Activated B cell treated with CpG ODN at 0.5 μM for 24 hours (primary cell): Measurements from ENCODE around the gene STARD5. TPM values are rescaled to one million over a fixed set of nuclear protein-coding genes. Genes with fewer than 3 reads are reported as not detected.

ENCODE experiments used
- ATAC-seq: fragments of 200-7000 bp; cut with Tn5 transposase; one replicate; pipeline ENCODE4 v1.10.0; 2021; ENCODE audit warnings: low read depth, mild to moderate bottlenecking, moderate library complexity
- CTCF ChIA-PET: fragments of 350-600 bp; sonication (Branson Sonifier 250); formaldehyde crosslinking; loops from one replicate; lab custom pipeline; 2021; ENCODE audit warnings: antibody characterized with exemption; lab: Charles Lee
- POLR2A ChIA-PET: fragments of 350-600 bp; sonication (Branson Sonifier 250); formaldehyde crosslinking; loops from one replicate; lab custom pipeline; 2021; ENCODE audit warnings: antibody characterized with exemption; lab: Charles Lee
- DNase-seq: peaks from one replicate; pipeline ENCODE4 v3.0.0; 2022
- H3K27ac Mint-ChIP-seq: one replicate; pipeline ENCODE4 v1.8.0; 2020; ENCODE audit warnings: mixed read lengths
- H3K27me3 Mint-ChIP-seq: one replicate; pipeline ENCODE4 v1.8.0; 2021; ENCODE audit warnings: mixed read lengths
- H3K36me3 Mint-ChIP-seq: one replicate; pipeline ENCODE4 v1.8.0; 2021; ENCODE audit warnings: low read depth, mixed read lengths
- H3K4me1 Mint-ChIP-seq: one replicate; pipeline ENCODE4 v1.8.0; 2021; ENCODE audit warnings: mixed read lengths
- H3K4me3 Mint-ChIP-seq: one replicate; pipeline ENCODE4 v1.8.0; 2020; ENCODE audit warnings: mild to moderate bottlenecking, mixed read lengths
- H3K9me3 Mint-ChIP-seq: one replicate; pipeline ENCODE4 v1.8.0; 2020; ENCODE audit warnings: mixed read lengths
- CTCF ChIP-seq: fragments of 200-600 bp; IDR thresholded peaks from one replicate; pipeline ENCODE4 v1.8.0; 2022; ENCODE audit warnings: antibody characterized with exemption, mild to moderate bottlenecking
- intact Hi-C: fragments of 100-400 bp; cut with micrococcal nuclease; formaldehyde crosslinking; loops from one replicate; pipeline ENCODE4 v1.15.1; 2024
- total RNA-seq: library from RNA; stranded (reverse); gene quantifications from 2 replicates; pipeline ENCODE4 v1.2.3, GENCODE V29; 2022

Gene STARD5
- total RNA-seq, 1 donor from 2014 or later, result 14.3 TPM

DNA sequence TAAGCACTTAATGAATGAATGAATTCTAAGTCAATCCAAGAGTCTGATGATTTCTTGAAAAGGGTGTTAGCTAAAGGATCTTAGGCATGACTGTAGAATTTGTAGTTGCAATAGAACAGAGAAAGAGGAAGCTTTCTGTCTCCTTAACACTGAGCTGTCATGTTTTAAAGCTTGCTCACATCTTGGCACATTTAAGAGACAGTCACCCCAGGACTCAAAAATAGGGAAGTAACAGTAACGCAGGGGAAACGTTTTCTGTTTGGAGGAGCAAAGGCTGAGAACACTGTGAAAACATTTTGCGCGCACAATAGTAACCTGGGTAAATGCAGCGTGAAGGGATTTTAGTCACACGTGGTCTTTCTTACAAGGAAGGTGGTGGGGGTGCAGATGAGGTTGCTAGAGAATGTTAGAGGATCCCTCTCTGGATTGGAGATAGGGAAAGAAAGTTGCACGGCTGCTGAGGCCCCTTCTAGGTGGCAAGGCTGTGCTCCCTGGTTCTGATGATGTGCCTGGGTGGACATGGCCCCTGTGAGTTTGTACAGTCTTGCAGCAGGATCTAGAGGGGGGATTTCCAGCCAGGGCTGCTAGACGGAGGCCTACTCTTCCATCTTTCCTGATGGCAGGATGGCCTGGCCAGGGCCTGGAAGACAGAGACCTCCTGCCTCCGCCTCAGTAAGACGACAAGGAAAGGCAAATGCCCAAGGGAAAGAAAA, 12.0 kb downstream of the STARD5 start:
- peak overlapping the region; percentile 50 for H3K4me3 Mint-ChIP-seq
- POLR2A ChIA-PET, result interaction anchor here (0.9 to 14.0 kb wide), 7 partner anchors 10 to 1228 kb away, joined by 3 to 631 read pairs (median 4); partner anchors contain the start of genes RPS17 and STARD5
- peaks cover 85% of the 10 kb centered on the region for H3K4me1 Mint-ChIP-seq
- peak overlapping the region; percentile 94 for H3K27ac Mint-ChIP-seq
- TF ChIP-seq CTCF, result no peak
- H3K36me3 Mint-ChIP-seq, result peaks cover 84% of the 10 kb centered on the region
- no peaks in the 10 kb centered on the region for H3K27me3 Mint-ChIP-seq
- intact Hi-C loops, result loop anchor here (1.0 kb wide), 4 partner anchors 10 to 37 kb away; partner anchors contain the start of gene STARD5
- H3K9me3 Mint-ChIP-seq, result no peaks in the 10 kb centered on the region
- ATAC-seq (peak; percentile 86), DNase-seq (no peak)
- CTCF ChIA-PET, result interaction anchor here (0.8 to 1.8 kb wide), 13 partner anchors 10 to 200 kb away, joined by 3 to 17 read pairs (median 5); no protein-coding TSS in a partner anchor

- Mint-ChIP-seq H3K36me3 (peaks cover 92% of the 10 kb centered on the region), H3K27me3 (no peaks in the 10 kb centered on the region)
- no peak for ATAC-seq
Measured at GRCh38 chr15:81310480-81310879, 13.5 kb downstream of the STARD5 start.

GRCh38 chr15:81309647-81310450, 14.1 kb downstream of the STARD5 start:
- TF ChIP-seq CTCF, result no peak
- no peak for ATAC-seq
- Mint-ChIP-seq H3K4me3 (no peak overlapping the region), H3K9me3 (no peaks in the 10 kb centered on the region), H3K4me1 (peaks cover 83% of the 10 kb centered on the region), H3K36me3 (peaks cover 94% of the 10 kb centered on the region), H3K27ac (peak overlapping the region; percentile 94), H3K27me3 (no peaks in the 10 kb centered on the region)
- intact Hi-C loops, result no loop called here
- ChIA-PET POLR2A (interaction anchor here (1.4 to 14.0 kb wide), 3 partner anchors 14 to 23 kb away, joined by 7 to 631 read pairs (median 14); partner anchors contain the start of gene STARD5), CTCF (interaction anchor here (0.7 to 1.5 kb wide), 3 partner anchors 18 to 43 kb away, joined by 3 to 5 read pairs (median 3); no protein-coding TSS in a partner anchor)
- DNase-seq, result no peak

More at GRCh38 chr15:81310480-81310879, 13.5 kb downstream of the STARD5 start:
- intact Hi-C loops, result no loop called here
- Mint-ChIP-seq H3K4me1 (peaks cover 84% of the 10 kb centered on the region), H3K4me3 (no peak overlapping the region), H3K27ac (peak overlapping the region; percentile 94), H3K9me3 (no peaks in the 10 kb centered on the region)
- CTCF ChIA-PET, result interaction anchor here (1.3 to 1.8 kb wide), 6 partner anchors 16 to 199 kb away, joined by 4 to 15 read pairs (median 5); no protein-coding TSS in a partner anchor
- DNase-seq, result no peak
- POLR2A ChIA-PET, result interaction anchor here (1.8 to 14.0 kb wide), 3 partner anchors 14 to 24 kb away, joined by 14 to 631 read pairs (median 18); partner anchors contain the start of gene STARD5
- TF ChIP-seq CTCF, result no peak

GRCh38 chr15:81308260-81308659, 15.7 kb downstream of the STARD5 start:
- Mint-ChIP-seq H3K9me3 (no peaks in the 10 kb centered on the region), H3K4me3 (no peak overlapping the region), H3K4me1 (peaks cover 85% of the 10 kb centered on the region), H3K27ac (peak overlapping the region; percentile 82), H3K27me3 (no peaks in the 10 kb centered on the region), H3K36me3 (peaks cover 99% of the 10 kb centered on the region)
- DNase-seq, result no peak
- ChIA-PET CTCF (interaction anchor here (1.7 kb wide), 1 partner anchor 33 kb away, joined by 7 read pairs; no protein-coding TSS in a partner anchor), POLR2A (interaction anchor here (0.6 to 14.0 kb wide), 3 partner anchors 12 to 101 kb away, joined by 3 to 631 read pairs (median 9); no protein-coding TSS in a partner anchor)
- no peak for TF ChIP-seq CTCF
- intact Hi-C loops, result no loop called here
- no peak for ATAC-seq
